K562 (cell line): Measurements from ENCODE around the gene PTCRA. TPM values are rescaled to one million over a fixed set of nuclear protein-coding genes. Genes with fewer than 3 reads are reported as not detected.

Experiments used
- ETS1 ChIP-seq: conservative IDR thresholded peaks from 2 replicates; pipeline ENCODE4 v1.6.1; 2011; ENCODE audit warnings: low read depth, mild to moderate bottlenecking, low read length; ENCODE audit not compliant: control insufficient read depth
- HNRNPH1 ChIP-seq: fragments of 200-400 bp; formaldehyde crosslinking; optimal IDR thresholded peaks from 2 replicates; pipeline ENCODE3; 2017; ENCODE audit warnings: low read depth, mild to moderate bottlenecking, low read length, moderate library complexity
- RAD21 ChIP-seq, 2 experiments: fragments of 250-450 bp in 1 of 2; fragments of 450-650 bp in 1 of 2; sonication (Bioruptor Pico) in 1 of 2; formaldehyde crosslinking in 1 of 2; IDR thresholded peaks in 1 of 2; conservative IDR thresholded peaks in 1 of 2; 2 replicates each; pipeline versions ENCODE4 v1.4.0 to v1.8.0; 2020 to 2022; ENCODE audit warnings: mild to moderate bottlenecking in 2 of 2, moderate library complexity in 1 of 2
- RB1 ChIP-seq: fragments of 450-650 bp; IDR thresholded peaks from 2 replicates; pipeline ENCODE4 v1.6.1; 2017; ENCODE audit warnings: low read depth, mild to moderate bottlenecking
- RCOR1 ChIP-seq, 2 experiments: IDR thresholded peaks; 2 replicates each; pipeline ENCODE4 v1.6.1; 2012; ENCODE audit warnings: low read depth in 2 of 2, low read length in 2 of 2, borderline replicate concordance in 1 of 2, improper control_type of control experiment in 1 of 2
- SIRT6 ChIP-seq: IDR thresholded peaks from one replicate; pipeline ENCODE4 v1.6.1; 2012; ENCODE audit warnings: low read depth, mild to moderate bottlenecking, control low read depth, inconsistent platforms, low read length, moderate library complexity
- SMARCE1 ChIP-seq: fragments of 450-650 bp; IDR thresholded peaks from 2 replicates; pipeline ENCODE4 v1.7.1; 2016; ENCODE audit warnings: mild to moderate bottlenecking
- SRSF7 ChIP-seq: fragments of 200-400 bp; formaldehyde crosslinking; optimal IDR thresholded peaks from 2 replicates; pipeline ENCODE3; 2017; ENCODE audit warnings: mild to moderate bottlenecking, low read depth, low read length
- TFAM ChIP-seq: fragments of 250-450 bp; sonication (Bioruptor Pico); conservative IDR thresholded peaks from 2 replicates; pipeline ENCODE4 v1.5.0; 2021; ENCODE audit warnings: mild to moderate bottlenecking, moderate library complexity
- ZC3H8 ChIP-seq: fragments of 450-650 bp; IDR thresholded peaks from 2 replicates; pipeline ENCODE4 v1.6.1; 2017
- ZNF121 ChIP-seq: sonication (generic); formaldehyde crosslinking; conservative IDR thresholded peaks from 2 replicates; pipeline ENCODE4 v1.8.0; 2022; ENCODE audit warnings: missing genetic modification reagents
- ZNF280B ChIP-seq: fragments of 250-450 bp; sonication (Bioruptor Pico); IDR thresholded peaks from 2 replicates; pipeline ENCODE4 v1.5.1; 2021; ENCODE audit warnings: mild to moderate bottlenecking
- ZNF324 ChIP-seq: fragments of 250-450 bp; sonication (Bioruptor Pico); IDR thresholded peaks from 2 replicates; pipeline ENCODE4 v1.4.0; 2020; ENCODE audit warnings: mild to moderate bottlenecking
- ZZZ3 ChIP-seq: fragments of 450-650 bp; IDR thresholded peaks from 2 replicates; pipeline ENCODE4 v1.6.1; 2016; ENCODE audit warnings: antibody characterized with exemption, mild to moderate bottlenecking, moderate library complexity
- polyA plus RNA-seq, 8 experiments: library from polyadenylated mRNA; depleted of rRNA in 4 of 8; stranded (reverse) in 5 of 8; unstranded in 3 of 8; fragments of >200 nt; fragmentation: Nextera tagmentation in 2 of 8; fragmentation: Illumina TruSeq in 1 of 8; extraction: Ambion mirVana in 2 of 8; extraction: Trizol in 1 of 8; gene quantifications; 2 replicates each; pipeline versions ENCODE4 v1.2.1 to v1.2.3, GENCODE V29; 2011 to 2014; ENCODE audit warnings: inconsistent platforms in 1 of 8, missing spikeins in 1 of 8
- total RNA-seq, 7 experiments: library from RNA; depleted of rRNA in 6 of 7; stranded (reverse); fragments of >200 nt in 6 of 7; fragmentation: Illumina TruSeq in 2 of 7; extraction: Trizol in 2 of 7; gene quantifications; 2 replicates each; pipeline versions ENCODE4 v1.2.1 to v1.2.3, GENCODE V29; 2011 to 2021; ENCODE audit warnings: low replicate concordance in 1 of 7
- TF ChIP-seq, protein P1 (sequence below), 2 experiments: fragments of 450-650 bp; IDR thresholded peaks; 2 replicates each; pipeline ENCODE4 v1.6.1; 2018; ENCODE audit warnings: mild to moderate bottlenecking in 2 of 2, low read depth in 1 of 2; ENCODE audit not compliant: partially characterized antibody in 2 of 2
- TF ChIP-seq, protein P2 (sequence below), 2 experiments: fragments of 450-650 bp; conservative IDR thresholded peaks; 2 replicates each; pipeline ENCODE4 v1.6.1; 2017; ENCODE audit warnings: mild to moderate bottlenecking in 2 of 2, moderate library complexity in 2 of 2
- TF ChIP-seq, protein P3 (sequence below): fragments of 450-650 bp; conservative IDR thresholded peaks from 2 replicates; pipeline ENCODE4 v1.6.1; 2016; ENCODE audit warnings: missing genetic modification characterization, low read depth, mild to moderate bottlenecking, missing compliant biosample characterization, moderate library complexity

Gene PTCRA
- total and polyA plus RNA-seq, 9 of the 15 experiments (the other 6 are each of a cell fraction or from before 2014, with no cell fraction given), result 0.21 TPM; not detected in 8

DNA sequence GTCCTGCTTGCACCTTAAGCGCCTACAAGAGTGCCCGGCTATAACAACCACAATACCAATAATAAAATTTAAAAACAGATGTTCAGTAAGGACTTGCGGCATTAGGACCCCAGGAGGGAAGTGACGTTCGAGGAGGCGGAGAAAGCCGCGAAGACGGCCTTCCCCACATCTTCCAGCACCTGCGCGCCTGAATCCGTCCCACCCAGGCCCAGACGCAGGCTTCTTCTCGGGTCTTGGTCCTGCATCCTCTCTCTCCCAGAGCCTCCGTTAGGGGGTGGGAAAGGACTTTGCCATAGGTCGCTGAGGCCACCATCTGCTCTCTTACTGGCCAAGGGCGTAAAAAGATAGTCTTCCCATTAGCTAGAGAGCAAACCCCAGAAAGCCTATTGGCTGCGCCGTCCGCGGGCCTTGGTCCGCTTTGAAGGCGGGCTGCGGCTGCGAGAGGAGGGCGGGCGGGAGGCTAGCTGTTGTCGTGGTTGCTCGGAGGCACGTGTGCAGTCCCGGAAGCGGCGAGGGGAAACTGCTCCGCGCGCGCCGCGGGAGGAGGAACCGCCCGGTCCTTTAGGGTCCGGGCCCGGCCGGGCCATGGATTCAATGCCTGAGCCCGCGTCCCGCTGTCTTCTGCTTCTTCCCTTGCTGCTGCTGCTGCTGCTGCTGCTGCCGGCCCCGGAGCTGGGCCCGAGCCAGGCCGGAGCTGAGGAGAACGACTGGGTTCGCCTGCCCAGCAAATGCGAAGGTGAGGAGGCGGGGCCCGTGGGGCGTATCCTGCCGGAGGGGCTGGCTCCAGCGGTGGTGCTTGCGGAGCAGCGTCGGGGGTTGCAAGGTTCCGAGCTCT, 13.3 kb downstream of the PTCRA start, which contains the start of gene CNPY3 (continued):
- TF ChIP-seq, protein P1, sequence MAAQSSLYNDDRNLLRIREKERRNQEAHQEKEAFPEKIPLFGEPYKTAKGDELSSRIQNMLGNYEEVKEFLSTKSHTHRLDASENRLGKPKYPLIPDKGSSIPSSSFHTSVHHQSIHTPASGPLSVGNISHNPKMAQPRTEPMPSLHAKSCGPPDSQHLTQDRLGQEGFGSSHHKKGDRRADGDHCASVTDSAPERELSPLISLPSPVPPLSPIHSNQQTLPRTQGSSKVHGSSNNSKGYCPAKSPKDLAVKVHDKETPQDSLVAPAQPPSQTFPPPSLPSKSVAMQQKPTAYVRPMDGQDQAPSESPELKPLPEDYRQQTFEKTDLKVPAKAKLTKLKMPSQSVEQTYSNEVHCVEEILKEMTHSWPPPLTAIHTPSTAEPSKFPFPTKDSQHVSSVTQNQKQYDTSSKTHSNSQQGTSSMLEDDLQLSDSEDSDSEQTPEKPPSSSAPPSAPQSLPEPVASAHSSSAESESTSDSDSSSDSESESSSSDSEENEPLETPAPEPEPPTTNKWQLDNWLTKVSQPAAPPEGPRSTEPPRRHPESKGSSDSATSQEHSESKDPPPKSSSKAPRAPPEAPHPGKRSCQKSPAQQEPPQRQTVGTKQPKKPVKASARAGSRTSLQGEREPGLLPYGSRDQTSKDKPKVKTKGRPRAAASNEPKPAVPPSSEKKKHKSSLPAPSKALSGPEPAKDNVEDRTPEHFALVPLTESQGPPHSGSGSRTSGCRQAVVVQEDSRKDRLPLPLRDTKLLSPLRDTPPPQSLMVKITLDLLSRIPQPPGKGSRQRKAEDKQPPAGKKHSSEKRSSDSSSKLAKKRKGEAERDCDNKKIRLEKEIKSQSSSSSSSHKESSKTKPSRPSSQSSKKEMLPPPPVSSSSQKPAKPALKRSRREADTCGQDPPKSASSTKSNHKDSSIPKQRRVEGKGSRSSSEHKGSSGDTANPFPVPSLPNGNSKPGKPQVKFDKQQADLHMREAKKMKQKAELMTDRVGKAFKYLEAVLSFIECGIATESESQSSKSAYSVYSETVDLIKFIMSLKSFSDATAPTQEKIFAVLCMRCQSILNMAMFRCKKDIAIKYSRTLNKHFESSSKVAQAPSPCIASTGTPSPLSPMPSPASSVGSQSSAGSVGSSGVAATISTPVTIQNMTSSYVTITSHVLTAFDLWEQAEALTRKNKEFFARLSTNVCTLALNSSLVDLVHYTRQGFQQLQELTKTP (IDR thresholded peaks at IDR 0.05; ENCODE audit: low read depth in 1 of 2, partially characterized antibody in 2 of 2), result peak in 1 of 2 experiments; percentile 90
- TF ChIP-seq SMARCE1 (no peak), TFAM (CRISPR knock-in tag) (no peak), RCOR1 (IDR thresholded peaks at IDR 0.05; ENCODE audit: borderline replicate concordance in 1 of 2, low read depth in 2 of 2, low read length in 2 of 2) (peak; percentile 64 to 92), RAD21 (CRISPR knock-in tag; conservative IDR thresholded peaks at IDR 0.05 in 1 of 2, IDR thresholded peaks at IDR 0.05 in 1 of 2) (peak; percentile 1 to 3; a peak in 1 of 4 replicates), ZNF121 (CRISPR knock-in tag) (no peak), ETS1 (peak; percentile 84), RB1 (peak; percentile 87), HNRNPH1 (no peak), SRSF7 (no peak), ZC3H8 (no peak), ZNF280B (CRISPR knock-in tag) (no peak), ZZZ3 (0 out of 2 replicates have a peak, but pooled peaks have one; percentile 29), SIRT6 (no peak), ZNF324 (CRISPR knock-in tag) (no peak; the same call in 1 of the 2 replicates)
- TF ChIP-seq, protein P2, sequence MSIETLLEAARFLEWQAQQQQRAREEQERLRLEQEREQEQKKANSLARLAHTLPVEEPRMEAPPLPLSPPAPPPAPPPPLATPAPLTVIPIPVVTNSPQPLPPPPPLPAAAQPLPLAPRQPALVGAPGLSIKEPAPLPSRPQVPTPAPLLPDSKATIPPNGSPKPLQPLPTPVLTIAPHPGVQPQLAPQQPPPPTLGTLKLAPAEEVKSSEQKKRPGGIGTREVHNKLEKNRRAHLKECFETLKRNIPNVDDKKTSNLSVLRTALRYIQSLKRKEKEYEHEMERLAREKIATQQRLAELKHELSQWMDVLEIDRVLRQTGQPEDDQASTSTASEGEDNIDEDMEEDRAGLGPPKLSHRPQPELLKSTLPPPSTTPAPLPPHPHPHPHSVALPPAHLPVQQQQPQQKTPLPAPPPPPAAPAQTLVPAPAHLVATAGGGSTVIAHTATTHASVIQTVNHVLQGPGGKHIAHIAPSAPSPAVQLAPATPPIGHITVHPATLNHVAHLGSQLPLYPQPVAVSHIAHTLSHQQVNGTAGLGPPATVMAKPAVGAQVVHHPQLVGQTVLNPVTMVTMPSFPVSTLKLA (conservative IDR thresholded peaks at IDR 0.05), result peak; percentile 100
- TF ChIP-seq, protein P3, sequence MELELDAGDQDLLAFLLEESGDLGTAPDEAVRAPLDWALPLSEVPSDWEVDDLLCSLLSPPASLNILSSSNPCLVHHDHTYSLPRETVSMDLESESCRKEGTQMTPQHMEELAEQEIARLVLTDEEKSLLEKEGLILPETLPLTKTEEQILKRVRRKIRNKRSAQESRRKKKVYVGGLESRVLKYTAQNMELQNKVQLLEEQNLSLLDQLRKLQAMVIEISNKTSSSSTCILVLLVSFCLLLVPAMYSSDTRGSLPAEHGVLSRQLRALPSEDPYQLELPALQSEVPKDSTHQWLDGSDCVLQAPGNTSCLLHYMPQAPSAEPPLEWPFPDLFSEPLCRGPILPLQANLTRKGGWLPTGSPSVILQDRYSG, result 0 out of 2 replicates have a peak, but pooled peaks have one; percentile 28
